ENCODE data around the gene C1orf21. TPM values are rescaled to one million over a fixed set of nuclear protein-coding genes. Genes with fewer than 3 reads are reported as not detected.
"Not testable (repeated sequence)": the region's sequence is repeated elsewhere in the genome, so short reads cannot be mapped to it uniquely, and the experiment has no call there.

The C1orf21 gene, protein sequence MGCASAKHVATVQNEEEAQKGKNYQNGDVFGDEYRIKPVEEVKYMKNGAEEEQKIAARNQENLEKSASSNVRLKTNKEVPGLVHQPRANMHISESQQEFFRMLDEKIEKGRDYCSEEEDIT
- 59.4 TPM for polyA plus RNA-seq
- long read RNA-seq, donor 1, full-length matches to known transcripts, result 16 of 16 reads
- long read RNA-seq, donor 1, partial matches to known transcripts, result 0 of 16 reads
- long read RNA-seq, donor 1, other reads (novel, unspliced or antisense), result 0 of 16 reads
- long read RNA-seq, donor 2, full-length matches to known transcripts, result 30 of 30 reads
- long read RNA-seq, donor 2, partial matches to known transcripts, result 0 of 30 reads
- long read RNA-seq, donor 2, other reads (novel, unspliced or antisense), result 0 of 30 reads
- long read RNA-seq, donor 3, result 0 reads
- long read RNA-seq, donor 4, full-length matches to known transcripts, result 8 of 8 reads
- long read RNA-seq, donor 4, partial matches to known transcripts, result 0 of 8 reads
- long read RNA-seq, donor 4, other reads (novel, unspliced or antisense), result 0 of 8 reads
- long read RNA-seq, donor 5, full-length matches to known transcripts, result 21 of 21 reads
- long read RNA-seq, donor 5, partial matches to known transcripts, result 0 of 21 reads
- long read RNA-seq, donor 5, other reads (novel, unspliced or antisense), result 0 of 21 reads
- long read RNA-seq, donor 6, full-length matches to known transcripts, result 41 of 50 reads
- long read RNA-seq, donor 6, partial matches to known transcripts, result 9 of 50 reads
- long read RNA-seq, donor 6, other reads (novel, unspliced or antisense), result 0 of 50 reads
- long read RNA-seq, donor 7, full-length matches to known transcripts, result 13 of 13 reads
- long read RNA-seq, donor 7, partial matches to known transcripts, result 0 of 13 reads
- long read RNA-seq, donor 7, other reads (novel, unspliced or antisense), result 0 of 13 reads
- long read RNA-seq, donor 8, full-length matches to known transcripts, result 35 of 35 reads
- long read RNA-seq, donor 8, partial matches to known transcripts, result 0 of 35 reads
- long read RNA-seq, donor 8, other reads (novel, unspliced or antisense), result 0 of 35 reads
- long read RNA-seq, donor 9, full-length matches to known transcripts, result 36 of 36 reads
- long read RNA-seq, donor 9, partial matches to known transcripts, result 0 of 36 reads
- long read RNA-seq, donor 9, other reads (novel, unspliced or antisense), result 0 of 36 reads
- long read RNA-seq, donor 10, full-length matches to known transcripts, result 31 of 31 reads
- long read RNA-seq, donor 10, partial matches to known transcripts, result 0 of 31 reads
- long read RNA-seq, donor 10, other reads (novel, unspliced or antisense), result 0 of 31 reads
- long read RNA-seq, donor 11, full-length matches to known transcripts, result 17 of 17 reads
- long read RNA-seq, donor 11, partial matches to known transcripts, result 0 of 17 reads
- long read RNA-seq, donor 11, other reads (novel, unspliced or antisense), result 0 of 17 reads

- Histone ChIP-seq H3K9me3 (ENCODE audit: control insufficient read depth, low read depth, low read length) (peaks cover 4% of the 10 kb centered on the region), H3K36me3 (ENCODE audit: control insufficient read depth, insufficient read depth, low read length) (no peaks in the 10 kb centered on the region), H3K27me3 (ENCODE audit: control insufficient read depth, insufficient read depth, low read length) (no peaks in the 10 kb centered on the region), H3K4me1 (ENCODE audit: control insufficient read depth, insufficient read depth, low read length) (peaks cover 9% of the 10 kb centered on the region), H3K4me3 (ENCODE audit: low read length) (peak within 1 kb of the TSS; percentile 87), H3K27ac (ENCODE audit: low read length) (peak within 1 kb of the TSS; percentile 78)
- no CpG with 5 or more reads among the region's 73 CpGs for WGBS (ENCODE audit: insufficient coverage, low lambda C conversion rate)
- peak; percentile 90 to 94 for DNase-seq
Observed at GRCh38 chr1:184386312-184387068, at the start of gene C1orf21. Gene C1orf21 (plus strand): TSS chr1:184387029. CDS start chr1:184477510, 90,481 bp downstream.

- not testable (repeated sequence) for H3K4me1 ChIP-seq (ENCODE audit: control insufficient read depth, insufficient read depth, low read length); H3K4me3 ChIP-seq (ENCODE audit: low read length); H3K9me3 ChIP-seq (ENCODE audit: control insufficient read depth, low read depth, low read length); DNase-seq; H3K27ac ChIP-seq (ENCODE audit: low read length); H3K36me3 ChIP-seq (ENCODE audit: control insufficient read depth, insufficient read depth, low read length); H3K27me3 ChIP-seq (ENCODE audit: control insufficient read depth, insufficient read depth, low read length)
- no CpG with 5 or more reads among the region's 1 CpG for WGBS (ENCODE audit: insufficient coverage, low lambda C conversion rate)
Observed at GRCh38 chr1:184337865-184338264, 49.0 kb upstream of the C1orf21 start.

DNA sequence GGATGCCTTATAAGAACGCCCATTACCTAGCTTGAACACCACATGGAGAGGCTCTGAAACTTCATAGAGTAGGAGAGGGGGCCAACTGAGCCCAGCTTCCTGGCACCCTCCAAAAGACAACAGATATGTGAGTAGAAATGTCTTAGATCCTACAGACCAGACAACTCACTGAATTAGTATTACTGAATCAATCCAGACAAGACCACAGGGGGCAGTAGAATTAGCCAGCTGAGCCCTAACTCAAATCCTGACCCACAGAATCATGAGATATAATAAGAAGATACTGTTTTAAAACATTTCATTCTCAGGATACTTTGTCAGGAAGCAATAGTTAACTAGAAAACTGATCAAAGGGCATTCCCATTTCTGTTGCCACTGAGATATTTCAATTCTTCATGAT, 45.8 kb upstream of the C1orf21 start:
- no peaks in the 10 kb centered on the region for H3K9me3 ChIP-seq (ENCODE audit: control insufficient read depth, low read depth, low read length)
- no peak overlapping the region for H3K4me3 ChIP-seq (ENCODE audit: low read length)
- WGBS (ENCODE audit: insufficient coverage, low lambda C conversion rate), result no CpG with 5 or more reads among the region's 1 CpG

DNA sequence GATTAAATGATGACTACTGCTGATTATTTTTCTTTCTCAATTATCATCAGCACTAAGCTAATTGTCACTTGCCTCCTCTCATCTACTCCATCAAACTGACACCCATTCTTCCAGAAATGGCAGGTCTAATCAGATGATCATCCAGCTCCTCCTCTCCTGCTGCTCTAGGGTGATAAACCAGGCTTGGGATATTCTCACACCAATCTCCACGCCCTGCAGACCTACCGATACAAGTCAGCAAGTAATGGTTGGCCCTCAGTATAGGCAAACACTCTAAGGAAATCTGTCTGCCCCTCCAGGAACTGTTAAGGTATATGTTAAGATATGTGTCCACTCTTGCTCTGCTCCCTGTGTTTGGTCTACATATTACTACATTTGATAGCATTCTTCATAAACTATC, 36.3 kb upstream of the C1orf21 start:
- no peak for DNase-seq
- Histone ChIP-seq H3K4me3 (ENCODE audit: low read length) (no peak overlapping the region), H3K9me3 (ENCODE audit: control insufficient read depth, low read depth, low read length) (no peaks in the 10 kb centered on the region), H3K4me1 (ENCODE audit: control insufficient read depth, insufficient read depth, low read length) (no peaks in the 10 kb centered on the region), H3K27me3 (ENCODE audit: control insufficient read depth, insufficient read depth, low read length) (peaks cover 12% of the 10 kb centered on the region), H3K36me3 (ENCODE audit: control insufficient read depth, insufficient read depth, low read length) (no peaks in the 10 kb centered on the region), H3K27ac (ENCODE audit: low read length) (no peak overlapping the region)
- no CpG with 5 or more reads among the region's 2 CpGs for WGBS (ENCODE audit: insufficient coverage, low lambda C conversion rate)

More for the DNA sequence above, 45.8 kb upstream of the C1orf21 start:
- no peak overlapping the region for H3K27ac ChIP-seq (ENCODE audit: low read length)
- H3K27me3 ChIP-seq (ENCODE audit: control insufficient read depth, insufficient read depth, low read length), result no peaks in the 10 kb centered on the region
- H3K4me1 ChIP-seq (ENCODE audit: control insufficient read depth, insufficient read depth, low read length), result no peaks in the 10 kb centered on the region
- no peaks in the 10 kb centered on the region for H3K36me3 ChIP-seq (ENCODE audit: control insufficient read depth, insufficient read depth, low read length)
- no peak for DNase-seq

DNA sequence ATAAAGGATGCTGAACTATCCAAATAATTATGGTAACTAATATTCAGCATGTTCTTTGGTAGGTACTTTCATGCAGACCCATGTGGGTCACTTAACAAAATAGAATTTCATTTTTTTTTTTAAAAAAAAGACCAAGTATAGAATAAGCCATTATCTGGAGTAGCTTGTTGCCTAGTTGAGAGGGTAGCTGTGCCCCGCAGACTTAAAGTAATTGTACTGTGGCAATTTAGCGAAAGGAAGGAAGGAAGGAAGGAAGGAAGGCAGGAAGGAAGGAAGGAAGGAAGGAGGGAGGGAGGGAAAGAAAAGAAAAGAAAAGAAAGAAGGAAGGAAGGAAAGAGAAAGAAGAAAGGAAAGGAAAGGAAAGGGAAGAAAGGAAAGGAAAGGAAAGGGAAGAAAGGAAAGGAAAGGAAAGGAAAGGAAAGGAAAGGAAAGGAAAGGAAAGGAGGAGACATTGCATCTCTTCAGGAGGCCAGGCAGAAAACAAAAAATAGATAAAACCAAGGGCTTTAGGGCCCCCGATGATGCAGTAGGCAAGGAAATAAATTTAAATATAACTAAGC, 35.3 kb upstream of the C1orf21 start:
- H3K4me1 ChIP-seq (ENCODE audit: control insufficient read depth, insufficient read depth, low read length), result no peaks in the 10 kb centered on the region
- no peak overlapping the region for H3K4me3 ChIP-seq (ENCODE audit: low read length)
- DNase-seq, result no peak
- H3K27ac ChIP-seq (ENCODE audit: low read length), result no peak overlapping the region
- H3K27me3 ChIP-seq (ENCODE audit: control insufficient read depth, insufficient read depth, low read length), result peaks cover 12% of the 10 kb centered on the region
- 100% methylated on average over 2 of the region's 3 CpGs for WGBS (ENCODE audit: insufficient coverage, low lambda C conversion rate)
- H3K36me3 ChIP-seq (ENCODE audit: control insufficient read depth, insufficient read depth, low read length), result no peaks in the 10 kb centered on the region
- H3K9me3 ChIP-seq (ENCODE audit: control insufficient read depth, low read depth, low read length), result no peaks in the 10 kb centered on the region

DNA sequence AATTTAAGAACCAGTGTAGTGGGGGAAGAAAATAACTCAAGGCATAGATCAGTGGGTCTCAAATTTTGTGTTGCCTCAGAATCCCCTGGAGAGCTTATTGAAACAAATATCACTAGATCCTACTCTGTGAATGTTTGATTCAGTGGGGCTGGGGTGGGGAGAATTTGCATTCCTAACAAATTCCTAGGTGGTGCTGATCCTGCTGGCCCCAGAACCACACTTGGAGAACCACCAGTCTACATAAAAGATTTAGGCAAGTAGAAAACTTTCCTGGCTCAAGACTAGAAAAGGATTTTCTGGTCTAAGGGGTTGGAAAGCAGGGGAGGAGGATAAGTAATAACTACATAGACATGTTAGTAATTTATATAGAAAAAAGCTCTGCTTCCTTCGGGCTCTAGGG, 34.1 kb upstream of the C1orf21 start:
- DNase-seq, result no peak
- Histone ChIP-seq H3K27ac (ENCODE audit: low read length) (no peak overlapping the region), H3K4me3 (ENCODE audit: low read length) (no peak overlapping the region), H3K9me3 (ENCODE audit: control insufficient read depth, low read depth, low read length) (no peaks in the 10 kb centered on the region), H3K36me3 (ENCODE audit: control insufficient read depth, insufficient read depth, low read length) (no peaks in the 10 kb centered on the region), H3K4me1 (ENCODE audit: control insufficient read depth, insufficient read depth, low read length) (no peaks in the 10 kb centered on the region), H3K27me3 (ENCODE audit: control insufficient read depth, insufficient read depth, low read length) (peaks cover 12% of the 10 kb centered on the region)
- no CpG with 5 or more reads among the region's 1 CpG for WGBS (ENCODE audit: insufficient coverage, low lambda C conversion rate)

DNA sequence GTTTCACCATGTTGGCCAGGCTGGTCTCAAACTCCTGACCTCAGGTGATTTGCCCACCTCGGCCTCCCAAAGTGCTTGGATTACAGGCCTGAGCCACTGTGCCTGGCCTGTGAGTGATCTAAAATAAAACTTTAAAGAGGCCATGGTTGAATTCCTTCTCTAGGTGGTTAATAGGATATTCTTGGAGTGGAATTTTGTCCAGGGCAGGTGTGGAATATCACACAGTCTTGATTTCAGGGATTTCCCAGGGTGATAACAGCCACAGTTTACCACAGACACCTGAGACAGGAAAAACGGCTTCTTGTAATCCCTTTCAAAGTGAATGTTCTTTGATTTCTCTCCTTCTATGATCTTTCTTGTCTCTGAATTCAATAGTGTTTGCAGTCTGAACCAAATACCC, 32.1 kb upstream of the C1orf21 start:
- H3K27me3 ChIP-seq (ENCODE audit: control insufficient read depth, insufficient read depth, low read length), result peaks cover 12% of the 10 kb centered on the region
- H3K4me1 ChIP-seq (ENCODE audit: control insufficient read depth, insufficient read depth, low read length), result no peaks in the 10 kb centered on the region
- no peak overlapping the region for H3K27ac ChIP-seq (ENCODE audit: low read length)
- no peak overlapping the region for H3K4me3 ChIP-seq (ENCODE audit: low read length)
- no peak for DNase-seq
- no peaks in the 10 kb centered on the region for H3K9me3 ChIP-seq (ENCODE audit: control insufficient read depth, low read depth, low read length)
- no peaks in the 10 kb centered on the region for H3K36me3 ChIP-seq (ENCODE audit: control insufficient read depth, insufficient read depth, low read length)
- WGBS (ENCODE audit: insufficient coverage, low lambda C conversion rate), result no CpG with 5 or more reads among the region's 2 CpGs

GRCh38 chr1:184356891-184357290, 29.9 kb upstream of the C1orf21 start:
- no CpG with 5 or more reads among the region's 2 CpGs for WGBS (ENCODE audit: insufficient coverage, low lambda C conversion rate)
- Histone ChIP-seq H3K27me3 (ENCODE audit: control insufficient read depth, insufficient read depth, low read length) (peaks cover 8% of the 10 kb centered on the region), H3K4me1 (ENCODE audit: control insufficient read depth, insufficient read depth, low read length) (no peaks in the 10 kb centered on the region), H3K9me3 (ENCODE audit: control insufficient read depth, low read depth, low read length) (no peaks in the 10 kb centered on the region), H3K4me3 (ENCODE audit: low read length) (no peak overlapping the region), H3K27ac (ENCODE audit: low read length) (no peak overlapping the region), H3K36me3 (ENCODE audit: control insufficient read depth, insufficient read depth, low read length) (no peaks in the 10 kb centered on the region)
- no peak for DNase-seq

DNA sequence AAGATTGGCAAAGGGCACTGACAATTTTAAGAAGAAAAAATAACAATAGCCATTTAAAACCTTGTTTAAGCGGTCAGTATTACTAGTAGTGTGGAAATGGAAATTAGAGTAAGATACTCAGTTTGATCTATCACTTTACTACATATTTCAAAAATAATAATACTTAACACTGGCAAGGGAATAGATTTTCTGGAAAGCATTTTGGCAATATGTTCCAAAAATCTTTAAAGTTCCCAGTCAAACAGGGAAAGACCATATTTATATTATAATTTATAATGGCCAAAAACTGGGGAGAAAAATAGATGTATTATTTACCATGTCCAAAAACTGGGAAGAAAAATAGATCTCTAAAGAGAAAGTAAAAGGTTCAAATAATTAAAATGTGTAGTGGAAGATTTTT, 28.6 kb upstream of the C1orf21 start:
- Histone ChIP-seq H3K27ac (ENCODE audit: low read length) (no peak overlapping the region), H3K27me3 (ENCODE audit: control insufficient read depth, insufficient read depth, low read length) (no peaks in the 10 kb centered on the region), H3K9me3 (ENCODE audit: control insufficient read depth, low read depth, low read length) (no peaks in the 10 kb centered on the region), H3K4me3 (ENCODE audit: low read length) (no peak overlapping the region), H3K4me1 (ENCODE audit: control insufficient read depth, insufficient read depth, low read length) (no peaks in the 10 kb centered on the region), H3K36me3 (ENCODE audit: control insufficient read depth, insufficient read depth, low read length) (no peaks in the 10 kb centered on the region)
- 80% methylated on average over 1 of the region's 1 CpG for WGBS (ENCODE audit: insufficient coverage, low lambda C conversion rate)
- DNase-seq, result no peak
